SK-N-SH (cell line): ENCODE data around the gene TXN2. TPM values are rescaled to one million over a fixed set of nuclear protein-coding genes. Genes with fewer than 3 reads are reported as not detected.
"Not testable (repeated sequence)": the region's sequence is repeated elsewhere in the genome, so short reads cannot be mapped to it uniquely, and the experiment has no call there.

Experiments used
- CTCF ChIA-PET: fragments of 300-600, 350-600 bp; formaldehyde crosslinking; extraction: SDS; loops from one replicate; lab custom pipeline; 2021; lab: Yijun Ruan, JAX
- POLR2A ChIA-PET: fragments of 350-600 bp; sonication (Branson Sonifier 250); formaldehyde crosslinking; extraction: SDS; loops from one replicate; lab custom pipeline; 2020; ENCODE audit warnings: antibody characterized with exemption, inconsistent platforms; lab: Yijun Ruan, JAX
- DNase-seq: peaks from one replicate; pipeline ENCODE4 v3.0.0; 2012
- H2AFZ ChIP-seq: fragments of 200-600 bp; sonication (generic); 2 replicates; pipeline ENCODE4 v1.8.1; 2016; ENCODE audit warnings: antibody characterized with exemption, mild to moderate bottlenecking, low read depth
- H3F3A ChIP-seq: fragments of 200-600 bp; sonication (generic); replicated peaks from 2 replicates; pipeline ENCODE3; 2016; ENCODE audit warnings: antibody characterized with exemption, mild to moderate bottlenecking; ENCODE audit not compliant: insufficient read depth
- H3K27ac ChIP-seq, 2 experiments: fragments of 200-500 bp in 1 of 2; fragments of 200-600 bp in 1 of 2; sonication (Bioruptor generic) in 1 of 2; sonication (generic), shearing (Covaris generic) in 1 of 2; 2 replicates each; pipeline versions ENCODE4 v1.5.1 to v1.6.1; 2014 to 2016; ENCODE audit warnings: low read depth in 2 of 2, inconsistent platforms in 1 of 2, low read length in 1 of 2, mild to moderate bottlenecking in 1 of 2, mixed read lengths in 1 of 2
- H3K27me3 ChIP-seq: fragments of 200-600 bp; sonication (generic), shearing (Covaris generic); 2 replicates; pipeline ENCODE4 v1.6.1; 2016; ENCODE audit warnings: mixed run types; ENCODE audit not compliant: insufficient read depth
- H3K36me3 ChIP-seq, 2 experiments: fragments of 200-500 bp in 1 of 2; fragments of 200-600 bp in 1 of 2; sonication (Bioruptor generic) in 1 of 2; sonication (generic) in 1 of 2; replicated peaks in 1 of 2; 2 replicates each; pipeline versions ENCODE3 to v1.5.1; 2014 to 2016; ENCODE audit warnings: low read length in 1 of 2, mild to moderate bottlenecking in 1 of 2; ENCODE audit not compliant: insufficient read depth in 2 of 2, control insufficient read depth in 1 of 2
- H3K4me1 ChIP-seq, 2 experiments: fragments of 200-500 bp in 1 of 2; fragments of 200-600 bp in 1 of 2; sonication (Bioruptor generic) in 1 of 2; sonication (generic), shearing (Covaris generic) in 1 of 2; 2 replicates each; pipeline versions ENCODE4 v1.5.1 to v1.6.1; 2014 to 2016; ENCODE audit warnings: low read depth in 1 of 2, low read length in 1 of 2, mixed run types in 1 of 2; ENCODE audit not compliant: insufficient read depth in 2 of 2, control insufficient read depth in 1 of 2
- H3K4me2 ChIP-seq: fragments of 200-600 bp; sonication (generic), shearing (Covaris generic); 2 replicates; pipeline ENCODE4 v1.6.1; 2017; ENCODE audit warnings: mixed run types
- H3K4me3 ChIP-seq, 2 experiments: fragments of 200-500 bp in 1 of 2; fragments of 200-600 bp in 1 of 2; sonication (Bioruptor generic) in 1 of 2; sonication (generic), shearing (Covaris generic) in 1 of 2; 2 replicates each; pipeline versions ENCODE4 v1.5.1 to v1.8.1; 2014 to 2016; ENCODE audit warnings: low read depth in 2 of 2, inconsistent platforms in 1 of 2, low read length in 1 of 2, mild to moderate bottlenecking in 1 of 2, mixed read lengths in 1 of 2, moderate library complexity in 1 of 2
- H3K79me2 ChIP-seq: fragments of 200-600 bp; sonication (generic); 2 replicates; pipeline ENCODE4 v1.8.1; 2017; ENCODE audit warnings: mild to moderate bottlenecking; ENCODE audit not compliant: insufficient read depth
- H3K9ac ChIP-seq: fragments of 200-600 bp; sonication (generic); 2 replicates; pipeline ENCODE4 v1.6.1; 2017; ENCODE audit warnings: mixed run types
- H3K9me2 ChIP-seq: fragments of 200-600 bp; sonication (generic); 2 replicates; pipeline ENCODE4 v1.6.1; 2017; ENCODE audit warnings: mixed run types
- H3K9me3 ChIP-seq: fragments of 200-600 bp; sonication (generic); 2 replicates; pipeline ENCODE4 v1.6.1; 2017; ENCODE audit warnings: mixed run types, mild to moderate bottlenecking, moderate library complexity
- H4K20me1 ChIP-seq: fragments of 200-600 bp; sonication (generic); 2 replicates; pipeline ENCODE4 v1.6.1; 2017; ENCODE audit warnings: mild to moderate bottlenecking, mixed run types; ENCODE audit not compliant: insufficient read depth
- EZH2phosphoT487 ChIP-seq: fragments of 200-600 bp; sonication (generic); IDR thresholded peaks from 2 replicates; pipeline ENCODE4 v1.6.1; 2017; ENCODE audit warnings: low read depth, mixed run types, mild to moderate bottlenecking, antibody characterized with exemption, moderate library complexity, borderline replicate concordance
- NFIC ChIP-seq: IDR thresholded peaks from 2 replicates; pipeline ENCODE4 v1.4.0; 2012; ENCODE audit warnings: borderline replicate concordance
- RXRA ChIP-seq: IDR thresholded peaks from 2 replicates; pipeline ENCODE4 v1.4.0; 2012; ENCODE audit warnings: low read depth, mild to moderate bottlenecking, borderline replicate concordance
- SMC3 ChIP-seq: IDR thresholded peaks from 2 replicates; pipeline ENCODE4 v1.6.1; 2012; ENCODE audit warnings: low read depth, low read length, improper control_type of control experiment
- WGBS: methylation state at CpG from one replicate; pipeline ENCODE4 v1.1.6; 2017; ENCODE audit warnings: low lambda C conversion rate; 5-methylcytosine and 5-hydroxymethylcytosine counted together
- polyA plus RNA-seq, 3 experiments: library from polyadenylated mRNA; depleted of rRNA; stranded (reverse); fragments of >200 nt; gene quantifications; 2 replicates each; pipeline ENCODE4 v1.2.3, GENCODE V29; 2012
- TF ChIP-seq, protein P1 (sequence below): IDR thresholded peaks from 2 replicates; pipeline ENCODE4 v1.4.0; 2012; ENCODE audit warnings: low read depth, borderline replicate concordance
- TF ChIP-seq, protein P2 (sequence below): fragments of 200-600 bp; sonication (generic); IDR thresholded peaks from 2 replicates; pipeline ENCODE4 v1.6.1; 2017; ENCODE audit warnings: antibody characterized with exemption, mild to moderate bottlenecking, moderate library complexity
- TF ChIP-seq, protein P3 (sequence below): IDR thresholded peaks from 2 replicates; pipeline ENCODE4 v1.4.0; 2012; ENCODE audit warnings: low read depth

Gene TXN2
- polyA plus RNA-seq, 1 of the 3 experiments (the other 2 are of a cell fraction): 251 TPM

DNA sequence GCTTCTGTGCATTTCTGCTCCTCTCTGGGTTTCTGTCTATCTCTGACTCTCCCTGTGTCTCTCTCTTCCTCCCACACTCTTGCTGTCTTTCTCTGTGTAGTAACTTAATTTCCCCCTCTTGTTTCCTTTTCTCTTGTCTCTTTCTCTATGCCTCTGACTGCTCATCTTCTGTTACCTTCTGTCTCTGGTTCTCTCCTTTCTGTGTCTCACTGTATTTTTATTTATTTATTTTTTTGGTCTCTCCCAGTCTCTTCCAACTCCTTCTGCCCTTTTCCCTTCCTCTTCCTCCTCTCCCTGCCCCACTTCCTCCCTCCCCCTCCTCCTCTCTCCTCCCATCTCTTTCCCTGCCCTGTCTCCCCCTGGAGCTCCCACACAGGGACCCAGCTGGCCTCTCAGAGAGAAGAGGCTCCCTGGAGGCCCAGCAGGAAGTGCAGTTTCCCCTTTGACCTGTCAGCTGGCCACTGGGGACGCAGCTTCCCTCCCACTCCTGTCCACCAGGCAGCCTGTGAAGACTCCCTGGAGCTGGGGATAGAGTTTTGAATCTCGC is 55.4 kb downstream of the TXN2 start:
- H3K4me2 ChIP-seq: no peak overlapping the region
- ChIA-PET CTCF (no interaction called here), POLR2A (no interaction called here)
- H3F3A ChIP-seq: no peaks in the 10 kb centered on the region
- H3K27me3 ChIP-seq: no peaks in the 10 kb centered on the region
- H4K20me1 ChIP-seq: no peaks in the 10 kb centered on the region
- H3K9me2 ChIP-seq: no peaks in the 10 kb centered on the region
- 76% methylated on average over 2 of the region's 2 CpGs for WGBS
- H3K9ac ChIP-seq: no peak overlapping the region
- H3K36me3 ChIP-seq: no peaks in the 10 kb centered on the region
- no peak overlapping the region for H3K27ac ChIP-seq
- H3K4me1 ChIP-seq: no peaks in the 10 kb centered on the region
- peak; percentile 57 for DNase-seq
- TF ChIP-seq EZH2phosphoT487: no peak
- TF ChIP-seq, protein P1, sequence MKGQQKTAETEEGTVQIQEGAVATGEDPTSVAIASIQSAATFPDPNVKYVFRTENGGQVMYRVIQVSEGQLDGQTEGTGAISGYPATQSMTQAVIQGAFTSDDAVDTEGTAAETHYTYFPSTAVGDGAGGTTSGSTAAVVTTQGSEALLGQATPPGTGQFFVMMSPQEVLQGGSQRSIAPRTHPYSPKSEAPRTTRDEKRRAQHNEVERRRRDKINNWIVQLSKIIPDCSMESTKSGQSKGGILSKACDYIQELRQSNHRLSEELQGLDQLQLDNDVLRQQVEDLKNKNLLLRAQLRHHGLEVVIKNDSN: no peak
- no peaks in the 10 kb centered on the region for H3K9me3 ChIP-seq
- H3K4me3 ChIP-seq: no peak overlapping the region
- no peaks in the 10 kb centered on the region for H3K79me2 ChIP-seq
- 0 out of 2 replicates have a peak overlapping the region, but pooled peaks have one; percentile 63 for H2AFZ ChIP-seq

DNA sequence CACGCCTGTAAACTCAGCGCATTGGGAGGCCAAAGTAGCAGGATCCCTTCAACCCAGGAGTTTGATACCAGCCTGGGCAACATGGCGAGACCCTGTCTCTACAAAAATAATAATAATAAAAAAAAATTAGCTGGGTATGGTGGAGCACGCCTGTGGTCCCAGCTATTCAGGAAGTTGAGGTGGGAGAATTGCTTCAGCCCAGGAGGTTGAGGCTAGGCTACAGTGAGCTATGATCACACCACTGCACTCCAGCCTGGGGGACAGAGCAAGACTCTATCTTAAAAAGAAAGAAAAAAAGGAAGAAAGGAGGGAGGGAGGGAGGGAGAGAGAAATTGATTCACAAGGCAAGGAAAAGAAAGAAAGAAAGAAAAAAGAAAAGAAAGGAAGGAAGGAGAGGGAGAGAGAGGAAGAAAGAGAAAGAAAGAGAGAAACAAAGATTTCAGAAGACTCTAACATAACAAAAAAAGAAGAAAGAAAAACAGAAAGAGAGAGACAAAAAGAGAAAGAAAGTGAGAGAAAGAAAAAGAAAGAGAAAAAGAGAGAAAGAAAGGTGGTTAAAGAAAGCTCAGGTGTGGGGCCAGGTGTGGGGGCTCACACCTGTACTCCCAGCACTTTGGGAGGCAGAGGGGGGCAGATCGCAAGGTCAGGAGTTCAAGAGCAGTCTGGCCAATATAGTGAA is 56.4 kb downstream of the TXN2 start:
- POLR2A ChIA-PET: no interaction called here

DNA sequence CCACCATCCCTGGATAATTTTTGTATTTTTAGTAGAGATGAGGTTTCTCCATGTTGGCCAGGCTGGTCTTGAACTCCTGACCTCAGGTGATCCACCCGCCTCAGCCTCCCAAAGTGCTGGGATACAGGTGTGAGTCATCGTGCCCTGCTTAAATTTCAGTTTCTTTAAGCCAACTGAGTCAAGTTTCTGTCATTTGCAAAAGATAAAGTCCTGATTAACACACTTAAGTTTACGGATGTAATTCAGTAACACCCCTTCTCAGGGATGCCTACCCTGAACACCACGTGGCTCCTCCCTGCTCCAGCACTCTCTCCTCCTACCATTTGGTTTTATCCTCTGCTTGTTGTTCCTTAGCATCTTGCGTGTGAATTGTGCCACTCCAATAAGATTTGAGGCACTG is 57.0 kb downstream of the TXN2 start:
- H3K9me3 ChIP-seq, H3K4me1 ChIP-seq, H3K36me3 ChIP-seq, H3F3A ChIP-seq, H3K4me3 ChIP-seq, H3K79me2 ChIP-seq, POLR2A ChIA-PET, H3K4me2 ChIP-seq, H3K27me3 ChIP-seq, H3K27ac ChIP-seq, H3K9ac ChIP-seq, H3K9me2 ChIP-seq, DNase-seq, H2AFZ ChIP-seq, H4K20me1 ChIP-seq: not testable (repeated sequence)
- 91% methylated on average over 5 of the region's 5 CpGs for WGBS
- CTCF ChIA-PET: interaction anchor here (0.9 kb wide), 1 partner anchor 122 kb away, joined by 4 read pairs; no protein-coding TSS in a partner anchor

More for the DNA sequence above, 56.4 kb downstream of the TXN2 start:
- H3F3A ChIP-seq: peaks cover 4% of the 10 kb centered on the region
- H4K20me1 ChIP-seq: no peaks in the 10 kb centered on the region
- TF ChIP-seq, protein P2, sequence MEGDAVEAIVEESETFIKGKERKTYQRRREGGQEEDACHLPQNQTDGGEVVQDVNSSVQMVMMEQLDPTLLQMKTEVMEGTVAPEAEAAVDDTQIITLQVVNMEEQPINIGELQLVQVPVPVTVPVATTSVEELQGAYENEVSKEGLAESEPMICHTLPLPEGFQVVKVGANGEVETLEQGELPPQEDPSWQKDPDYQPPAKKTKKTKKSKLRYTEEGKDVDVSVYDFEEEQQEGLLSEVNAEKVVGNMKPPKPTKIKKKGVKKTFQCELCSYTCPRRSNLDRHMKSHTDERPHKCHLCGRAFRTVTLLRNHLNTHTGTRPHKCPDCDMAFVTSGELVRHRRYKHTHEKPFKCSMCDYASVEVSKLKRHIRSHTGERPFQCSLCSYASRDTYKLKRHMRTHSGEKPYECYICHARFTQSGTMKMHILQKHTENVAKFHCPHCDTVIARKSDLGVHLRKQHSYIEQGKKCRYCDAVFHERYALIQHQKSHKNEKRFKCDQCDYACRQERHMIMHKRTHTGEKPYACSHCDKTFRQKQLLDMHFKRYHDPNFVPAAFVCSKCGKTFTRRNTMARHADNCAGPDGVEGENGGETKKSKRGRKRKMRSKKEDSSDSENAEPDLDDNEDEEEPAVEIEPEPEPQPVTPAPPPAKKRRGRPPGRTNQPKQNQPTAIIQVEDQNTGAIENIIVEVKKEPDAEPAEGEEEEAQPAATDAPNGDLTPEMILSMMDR: no peak
- TF ChIP-seq NFIC: no peak
- TF ChIP-seq, protein P3, sequence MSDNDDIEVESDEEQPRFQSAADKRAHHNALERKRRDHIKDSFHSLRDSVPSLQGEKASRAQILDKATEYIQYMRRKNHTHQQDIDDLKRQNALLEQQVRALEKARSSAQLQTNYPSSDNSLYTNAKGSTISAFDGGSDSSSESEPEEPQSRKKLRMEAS: no peak
- TF ChIP-seq RXRA: no peak
- no peak for TF ChIP-seq SMC3
- TF ChIP-seq, all 33 proteins: peak for 0
- DNase-seq: no peak
- CTCF ChIA-PET: no interaction called here
- WGBS: 94% methylated on average over 5 of the region's 5 CpGs
- no peaks in the 10 kb centered on the region for H3K9me3 ChIP-seq
- no peak overlapping the region for H3K4me3 ChIP-seq
- no peak overlapping the region for H2AFZ ChIP-seq
- H3K4me2 ChIP-seq: no peak overlapping the region
- H3K9me2 ChIP-seq: no peaks in the 10 kb centered on the region
- H3K36me3 ChIP-seq: no peaks in the 10 kb centered on the region
- no peaks in the 10 kb centered on the region for H3K4me1 ChIP-seq
- H3K27ac ChIP-seq: no peak overlapping the region
- no peak overlapping the region for H3K9ac ChIP-seq
- no peaks in the 10 kb centered on the region for H3K79me2 ChIP-seq
- H3K27me3 ChIP-seq: no peaks in the 10 kb centered on the region
